Sigmoid colon (tissue), 7 donors: ENCODE results near the gene TRIP11. TPM values are rescaled to one million over a fixed set of nuclear protein-coding genes. Genes with fewer than 3 reads are reported as not detected.

Experiments used
- DNase-seq: peaks from one replicate; pipeline ENCODE4 v3.0.0-alpha.2; 2019
- H3K27ac ChIP-seq, 4 donors: fragments of 200-600 bp; sonication (generic); one replicate each; pipeline ENCODE4 v1.5.1; 2016 to 2019; ENCODE audit warnings: mild to moderate bottlenecking in 1 of 4
- H3K27me3 ChIP-seq, 3 donors: fragments of 200-600 bp; sonication (generic); one replicate each; pipeline ENCODE4 v1.5.1; 2019; ENCODE audit warnings: mild to moderate bottlenecking in 1 of 3
- H3K36me3 ChIP-seq, 4 donors: fragments of 200-600 bp; sonication (generic); one replicate each; pipeline ENCODE4 v1.5.1; 2016 to 2019
- H3K4me1 ChIP-seq, 4 donors: fragments of 200-600 bp; sonication (generic); one replicate each; pipeline ENCODE4 v1.5.1; 2017 to 2019
- H3K4me3 ChIP-seq, 4 donors: fragments of 200-600 bp; sonication (generic); one replicate each; pipeline ENCODE4 v1.5.1; 2017 to 2019; ENCODE audit warnings: mild to moderate bottlenecking in 2 of 4, moderate library complexity in 1 of 4
- H3K9me3 ChIP-seq, 4 donors: fragments of 200-600 bp in 3 of 4; sonication (generic) in 3 of 4; one replicate each; pipeline versions ENCODE4 v1.5.1 to v1.6.1; 2013 to 2019
- CTCF ChIP-seq, 4 experiments: fragments of 450-650 bp in 3 of 4; fragments of 200-600 bp in 1 of 4; IDR thresholded peaks; one replicate each; pipeline ENCODE4 v1.5.1; 2016 to 2019; ENCODE audit warnings: antibody characterized with exemption in 4 of 4, mild to moderate bottlenecking in 3 of 4, moderate library complexity in 2 of 4
- EP300 ChIP-seq, 4 donors: sonication (generic); formaldehyde crosslinking; IDR thresholded peaks; one replicate each; pipeline ENCODE4 v1.6.1; 2017; ENCODE audit warnings: antibody characterized with exemption in 4 of 4
- POLR2A ChIP-seq, 2 donors: fragments of 450-650 bp; IDR thresholded peaks; one replicate each; pipeline ENCODE4 v1.6.1; 2016; ENCODE audit warnings: antibody characterized with exemption in 2 of 2, mild to moderate bottlenecking in 2 of 2, moderate library complexity in 2 of 2
- POLR2AphosphoS5 ChIP-seq, 4 donors: sonication (generic); formaldehyde crosslinking; IDR thresholded peaks; one replicate each; pipeline ENCODE4 v1.6.1; 2017; ENCODE audit warnings: antibody characterized with exemption in 4 of 4
- WGBS, 2 donors: extraction: QIAGEN DNeasy Blood & Tissue Kit; methylation state at CpG; one replicate each; pipeline ENCODE4 v1.1.7; 2013; 5-methylcytosine and 5-hydroxymethylcytosine counted together
- intact Hi-C: fragments of 100-400 bp; cut with DNase I; formaldehyde crosslinking; loops from one replicate; pipeline ENCODE4 v1.15.1; 2023
- polyA plus RNA-seq, 3 donors: library from polyadenylated mRNA; stranded (reverse); fragments of 200-250 nt; gene quantifications; one replicate each; pipeline ENCODE4 v1.2.3, GENCODE V29; 2013
- total RNA-seq, 4 donors: library from RNA; depleted of rRNA; stranded (reverse); fragments of >200 nt; gene quantifications; one replicate each; pipeline ENCODE4 v1.1.0, GENCODE V29; 2016
- donor health status: healthy with polysubstance abuse.
- donor health status: Bipolar disorder and iron deficiency.
- donor health status: healthy.

Gene TRIP11
- total and polyA plus RNA-seq, 7 donors: 2.3 to 35.5 (median 21.3) TPM

- Histone ChIP-seq H3K9me3 (no peaks in the 10 kb centered on the region), H3K27ac (no peak overlapping the region), H3K4me1 (peaks cover 0 to 20% (median 3%) of the 10 kb centered on the region in 4 donors), H3K36me3 (peaks cover 0 to 21% (median 12%) of the 10 kb centered on the region in 4 donors), H3K4me3 (no peak overlapping the region), H3K27me3 (no peaks in the 10 kb centered on the region)
- intact Hi-C loops: no loop called here
- WGBS, 2 donors: 92 to 95% methylated on average over 11 of the region's 11 CpGs
- peak; percentile 42 for DNase-seq
- no peak for TF ChIP-seq POLR2A (IDR thresholded peaks at IDR 0.05)
- no peak for TF ChIP-seq EP300 (IDR thresholded peaks at IDR 0.05)
- no peak for TF ChIP-seq CTCF (IDR thresholded peaks at IDR 0.05)
- no peak for TF ChIP-seq POLR2AphosphoS5 (IDR thresholded peaks at IDR 0.05)
Measured at GRCh38 chr14:91931478-91932088, 108.3 kb downstream of the TRIP11 start.

DNA sequence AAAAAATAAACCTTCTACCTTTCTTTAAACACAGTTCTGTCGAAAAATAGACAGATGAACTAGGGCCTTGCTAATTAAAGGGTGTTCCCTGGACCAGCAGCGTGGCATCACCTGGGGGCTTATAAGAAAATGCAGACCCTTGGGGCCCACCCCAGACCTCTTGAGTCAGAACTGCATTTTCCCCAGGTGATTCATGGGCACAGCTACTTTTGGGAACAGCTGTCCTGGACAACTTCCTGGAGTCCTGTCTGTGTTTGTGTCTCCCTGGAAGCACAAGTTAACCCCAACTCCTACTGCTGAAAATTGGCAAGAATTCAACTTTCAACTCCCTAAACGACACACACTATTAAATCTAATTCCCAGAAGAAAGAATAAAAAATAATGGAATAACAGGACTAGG lies 110.2 kb downstream of the TRIP11 start:
- Histone ChIP-seq H3K36me3 (peaks cover 0 to 9% (median 4%) of the 10 kb centered on the region in 4 donors), H3K4me1 (peaks cover 0 to 33% (median 7%) of the 10 kb centered on the region in 4 donors), H3K4me3 (no peak overlapping the region), H3K9me3 (no peaks in the 10 kb centered on the region), H3K27ac (peak overlapping the region in 1 of 4 donors; percentile 11), H3K27me3 (no peaks in the 10 kb centered on the region)
- 66 to 74% methylated on average over 3 of the region's 3 CpGs for WGBS, 2 donors
- no peak for DNase-seq
- TF ChIP-seq CTCF (IDR thresholded peaks at IDR 0.05) (no peak), POLR2AphosphoS5 (IDR thresholded peaks at IDR 0.05) (no peak), EP300 (IDR thresholded peaks at IDR 0.05) (no peak), POLR2A (IDR thresholded peaks at IDR 0.05) (no peak)
- intact Hi-C loops: no loop called here

GRCh38 chr14:91927800-91928199 lies 112.1 kb downstream of the TRIP11 start:
- TF ChIP-seq POLR2A (IDR thresholded peaks at IDR 0.05) (no peak), POLR2AphosphoS5 (IDR thresholded peaks at IDR 0.05) (no peak), CTCF (IDR thresholded peaks at IDR 0.05) (no peak), EP300 (IDR thresholded peaks at IDR 0.05) (no peak)
- 82 to 93% methylated on average over 5 of the region's 5 CpGs for WGBS, 2 donors
- no peaks in the 10 kb centered on the region for H3K27me3 ChIP-seq
- intact Hi-C loops: no loop called here
- no peak overlapping the region for H3K27ac ChIP-seq
- no peak overlapping the region for H3K4me3 ChIP-seq
- no peaks in the 10 kb centered on the region for H3K9me3 ChIP-seq
- H3K36me3 ChIP-seq: no peaks in the 10 kb centered on the region
- peaks cover 0 to 38% (median 7%) of the 10 kb centered on the region in 4 donors for H3K4me1 ChIP-seq
- DNase-seq: no peak

DNA sequence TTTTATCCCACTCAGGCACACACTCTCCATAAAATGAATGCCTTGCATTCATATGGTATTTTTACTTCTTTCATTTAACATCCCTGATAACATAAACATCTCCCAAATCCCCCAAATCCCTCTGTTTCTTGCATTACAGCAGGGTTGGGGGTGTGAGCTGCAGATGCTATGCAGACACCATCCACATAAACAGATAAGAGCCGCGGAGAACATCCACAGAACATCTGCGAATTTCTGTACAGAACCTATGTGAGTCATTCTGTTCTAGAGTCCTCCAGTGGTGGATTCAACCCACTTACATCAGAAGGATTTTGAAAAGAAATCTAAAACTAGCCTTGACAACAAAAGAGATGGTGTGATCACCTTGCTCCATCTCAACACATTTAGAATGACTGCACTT lies 112.7 kb downstream of the TRIP11 start:
- no peaks in the 10 kb centered on the region for H3K36me3 ChIP-seq
- no peak for TF ChIP-seq POLR2A (IDR thresholded peaks at IDR 0.05)
- TF ChIP-seq CTCF (IDR thresholded peaks at IDR 0.05): no peak
- TF ChIP-seq EP300 (IDR thresholded peaks at IDR 0.05): no peak
- no peak for TF ChIP-seq POLR2AphosphoS5 (IDR thresholded peaks at IDR 0.05)
- DNase-seq: no peak
- intact Hi-C loops: no loop called here
- H3K27me3 ChIP-seq: no peaks in the 10 kb centered on the region
- H3K27ac ChIP-seq: no peak overlapping the region
- no peak overlapping the region for H3K4me3 ChIP-seq
- no peaks in the 10 kb centered on the region for H3K9me3 ChIP-seq
- H3K4me1 ChIP-seq: peaks cover 0 to 39% (median 7%) of the 10 kb centered on the region in 4 donors
- WGBS, 2 donors: 83 to 88% methylated on average over 3 of the region's 3 CpGs
